HG03139 (cell line): ENCODE data around the gene FAM72C.
"Not testable (repeated sequence)": the region's sequence is repeated elsewhere in the genome, so short reads cannot be mapped to it uniquely, and the experiment has no call there.

Source experiments
- ATAC-seq: cut with Tn5 transposase; IDR thresholded peaks from one replicate; pipeline ENCODE4 v1.9.1; 2021; ENCODE audit not compliant: unreplicated experiment

FAM72C gene

GRCh38 chr1:143971924-143972700 is at the start of gene FAM72C:
Gene FAM72C, minus strand, starts transcription at chr1:143971986. Its CDS starts 845 bp downstream, at chr1:143971141.
- ATAC-seq = peak; percentile 74

- ATAC-seq = peak; percentile 78
These were observed 48.4 kb upstream of the FAM72C start for GRCh38 chr1:144020001-144020738.

GRCh38 chr1:144019101-144019500 is 47.3 kb upstream of the FAM72C start:
- not testable (repeated sequence) for ATAC-seq

GRCh38 chr1:144015180-144015966 is 43.6 kb upstream of the FAM72C start:
- ATAC-seq = not testable (repeated sequence)

GRCh38 chr1:144014528-144014927 is 42.7 kb upstream of the FAM72C start:
- not testable (repeated sequence) for ATAC-seq

GRCh38 chr1:144014121-144014520 is 42.3 kb upstream of the FAM72C start:
- ATAC-seq = not testable (repeated sequence)

GRCh38 chr1:144012168-144012733 is 40.5 kb upstream of the FAM72C start:
- ATAC-seq = peak; percentile 99

- not testable (repeated sequence) for ATAC-seq
These were observed 37.6 kb upstream of the FAM72C start for GRCh38 chr1:144009410-144009809.

GRCh38 chr1:144004259-144004658 is 32.5 kb upstream of the FAM72C start:
- not testable (repeated sequence) for ATAC-seq

GRCh38 chr1:144003306-144004029 is 31.7 kb upstream of the FAM72C start:
- not testable (repeated sequence) for ATAC-seq

- ATAC-seq = not testable (repeated sequence)
These were observed 30.5 kb upstream of the FAM72C start for GRCh38 chr1:144002141-144002881.

- ATAC-seq = not testable (repeated sequence)
These were observed 29.3 kb upstream of the FAM72C start for GRCh38 chr1:144001077-144001476.

- ATAC-seq = not testable (repeated sequence)
These were observed 24.2 kb upstream of the FAM72C start for GRCh38 chr1:143996020-143996419.

GRCh38 chr1:143993301-143993907 is 21.6 kb upstream of the FAM72C start:
- ATAC-seq = not testable (repeated sequence)

- not testable (repeated sequence) for ATAC-seq
These were observed 18.9 kb upstream of the FAM72C start for GRCh38 chr1:143990699-143991098.

- not testable (repeated sequence) for ATAC-seq
These were observed 17.9 kb upstream of the FAM72C start for GRCh38 chr1:143989719-143990118.

- not testable (repeated sequence) for ATAC-seq
These were observed 17.6 kb upstream of the FAM72C start for GRCh38 chr1:143989427-143989712.

- ATAC-seq = not testable (repeated sequence)
These were observed 17.0 kb upstream of the FAM72C start for GRCh38 chr1:143988602-143989426.
